OCI-LY1 (cell line): ENCODE results near the gene POLR3B.

Experiments
- H2AFZ ChIP-seq: fragments of 200-600 bp; sonication (generic), shearing (Covaris generic); 2 replicates; pipeline ENCODE4 v1.6.0; 2014; ENCODE audit warnings: antibody characterized with exemption, mild to moderate bottlenecking, low read length
- H3F3A ChIP-seq: fragments of 200-600 bp; sonication (generic), shearing (Covaris generic); 2 replicates; pipeline ENCODE4 v1.6.0; 2014; ENCODE audit warnings: mild to moderate bottlenecking, antibody characterized with exemption, low read length, moderate library complexity; ENCODE audit not compliant: insufficient read depth
- H3K27ac ChIP-seq: fragments of 200-600 bp; sonication (generic); 2 replicates; pipeline ENCODE4 v1.5.1; 2014; ENCODE audit warnings: low read length, mixed run types, mild to moderate bottlenecking, low read depth; ENCODE audit not compliant: poor library complexity, severe bottlenecking
- H3K27me3 ChIP-seq: fragments of 200-600 bp; sonication (generic); 2 replicates; pipeline ENCODE4 v1.6.0; 2014; ENCODE audit warnings: antibody characterized with exemption, mild to moderate bottlenecking, low read length, moderate library complexity; ENCODE audit not compliant: insufficient read depth
- H3K36me3 ChIP-seq: fragments of 200-600 bp; sonication (generic); 2 replicates; pipeline ENCODE4 v1.6.1; 2014; ENCODE audit warnings: mild to moderate bottlenecking, antibody characterized with exemption, low read length, moderate library complexity, mixed read lengths; ENCODE audit not compliant: insufficient read depth
- H3K4me1 ChIP-seq: fragments of 200-600 bp; sonication (generic); 2 replicates; pipeline ENCODE4 v1.5.1; 2014; ENCODE audit warnings: mild to moderate bottlenecking, low read length, moderate library complexity; ENCODE audit not compliant: insufficient read depth, severe bottlenecking
- H3K4me2 ChIP-seq: fragments of 200-600 bp; sonication (generic), shearing (Covaris generic); 2 replicates; pipeline ENCODE4 v1.6.1; 2014; ENCODE audit warnings: low read length
- H3K4me3 ChIP-seq: fragments of 200-600 bp; sonication (generic); 2 replicates; pipeline ENCODE4 v1.5.1; 2014; ENCODE audit warnings: low read length, low read depth, mild to moderate bottlenecking, mixed read lengths; ENCODE audit not compliant: poor library complexity, severe bottlenecking
- H3K79me2 ChIP-seq: fragments of 200-600 bp; shearing (Covaris generic); 2 replicates; pipeline ENCODE4 v1.6.1; 2016; ENCODE audit warnings: mixed run types, low read length, mixed read lengths; ENCODE audit not compliant: insufficient read depth
- H3K9ac ChIP-seq: fragments of 200-600 bp; sonication (generic), shearing (Covaris generic); 2 replicates; pipeline ENCODE4 v1.6.1; 2014; ENCODE audit warnings: mild to moderate bottlenecking, low read length, mixed read lengths
- H3K9me2 ChIP-seq: fragments of 200-600 bp; sonication (generic), shearing (Covaris generic); 2 replicates; pipeline ENCODE4 v1.6.1; 2014; ENCODE audit warnings: low read depth, mild to moderate bottlenecking, low read length, mixed read lengths
- H3K9me3 ChIP-seq: fragments of 200-600 bp; shearing (Covaris generic); 2 replicates; pipeline ENCODE4 v1.6.1; 2014; ENCODE audit warnings: low read length, mixed read lengths
- H4K20me1 ChIP-seq: fragments of 200-600 bp; sonication (generic), shearing (Covaris generic); 2 replicates; pipeline ENCODE4 v1.6.0; 2016; ENCODE audit warnings: mild to moderate bottlenecking, low read length; ENCODE audit not compliant: insufficient read depth
- EZH2 ChIP-seq: fragments of 200-600 bp; sonication (generic), shearing (Covaris generic); IDR thresholded peaks from 2 replicates; pipeline ENCODE4 v1.8.0; 2017; ENCODE audit warnings: borderline replicate concordance, mixed run types, mild to moderate bottlenecking, antibody characterized with exemption, low read length, moderate library complexity, mixed read lengths
- TF ChIP-seq, protein P1 (sequence below): fragments of 200-600 bp; sonication (generic), shearing (Covaris generic); IDR thresholded peaks from 2 replicates; pipeline ENCODE4 v1.5.1; 2017; ENCODE audit warnings: mild to moderate bottlenecking, antibody characterized with exemption, low read length, moderate library complexity, mixed read lengths

POLR3B gene

DNA sequence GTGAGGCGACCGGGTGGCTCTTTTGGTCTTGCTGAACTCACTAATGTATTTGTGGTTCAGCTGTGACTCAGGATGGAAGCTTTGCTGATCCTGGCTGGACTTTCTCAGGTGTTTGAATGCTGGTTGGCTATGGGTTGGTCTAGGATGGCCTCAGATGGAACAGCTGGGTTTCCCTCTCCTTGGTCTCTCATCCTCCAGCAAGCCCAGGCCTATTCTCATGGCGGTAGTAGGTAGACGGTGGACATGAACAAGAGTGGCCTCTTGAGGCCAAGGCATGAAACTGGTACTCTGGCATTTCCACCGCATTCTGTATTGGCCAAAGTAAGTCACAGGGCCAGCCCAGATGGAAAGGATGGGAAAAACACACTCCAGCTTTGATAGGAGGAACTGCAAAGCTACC, 11.8 kb upstream of the POLR3B start:
- H3K27me3 ChIP-seq: no peaks in the 10 kb centered on the region
- H2AFZ ChIP-seq: no peak overlapping the region
- no peaks in the 10 kb centered on the region for H3K36me3 ChIP-seq
- no peaks in the 10 kb centered on the region for H4K20me1 ChIP-seq
- no peaks in the 10 kb centered on the region for H3K79me2 ChIP-seq
- no peak overlapping the region for H3K9ac ChIP-seq
- no peak overlapping the region for H3K4me3 ChIP-seq
- no peaks in the 10 kb centered on the region for H3K9me2 ChIP-seq
- TF ChIP-seq, protein P1, sequence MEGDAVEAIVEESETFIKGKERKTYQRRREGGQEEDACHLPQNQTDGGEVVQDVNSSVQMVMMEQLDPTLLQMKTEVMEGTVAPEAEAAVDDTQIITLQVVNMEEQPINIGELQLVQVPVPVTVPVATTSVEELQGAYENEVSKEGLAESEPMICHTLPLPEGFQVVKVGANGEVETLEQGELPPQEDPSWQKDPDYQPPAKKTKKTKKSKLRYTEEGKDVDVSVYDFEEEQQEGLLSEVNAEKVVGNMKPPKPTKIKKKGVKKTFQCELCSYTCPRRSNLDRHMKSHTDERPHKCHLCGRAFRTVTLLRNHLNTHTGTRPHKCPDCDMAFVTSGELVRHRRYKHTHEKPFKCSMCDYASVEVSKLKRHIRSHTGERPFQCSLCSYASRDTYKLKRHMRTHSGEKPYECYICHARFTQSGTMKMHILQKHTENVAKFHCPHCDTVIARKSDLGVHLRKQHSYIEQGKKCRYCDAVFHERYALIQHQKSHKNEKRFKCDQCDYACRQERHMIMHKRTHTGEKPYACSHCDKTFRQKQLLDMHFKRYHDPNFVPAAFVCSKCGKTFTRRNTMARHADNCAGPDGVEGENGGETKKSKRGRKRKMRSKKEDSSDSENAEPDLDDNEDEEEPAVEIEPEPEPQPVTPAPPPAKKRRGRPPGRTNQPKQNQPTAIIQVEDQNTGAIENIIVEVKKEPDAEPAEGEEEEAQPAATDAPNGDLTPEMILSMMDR: no peak
- no peak for TF ChIP-seq EZH2
- H3K27ac ChIP-seq: no peak overlapping the region
- no peaks in the 10 kb centered on the region for H3K9me3 ChIP-seq
- no peaks in the 10 kb centered on the region for H3F3A ChIP-seq
- H3K4me1 ChIP-seq: no peaks in the 10 kb centered on the region
- H3K4me2 ChIP-seq: no peak overlapping the region

DNA sequence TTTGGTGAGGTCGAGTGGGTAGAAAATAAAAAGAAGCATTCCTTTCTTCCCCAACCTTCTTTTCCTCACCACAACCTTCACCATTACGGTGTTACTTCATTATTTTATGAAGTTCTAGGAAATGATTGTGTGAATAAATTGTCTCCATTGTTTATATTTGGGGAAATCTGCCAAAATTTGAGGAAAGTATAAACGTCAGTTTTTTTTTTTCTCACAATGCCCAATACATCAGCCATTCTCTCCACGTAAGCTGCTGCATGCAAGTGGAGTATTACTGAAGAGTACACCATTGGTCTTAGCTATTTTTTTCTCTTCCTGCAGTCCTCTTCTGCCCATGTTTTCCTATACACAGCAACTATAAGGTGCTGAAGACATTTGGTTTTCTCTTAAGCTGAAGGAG, 9.1 kb upstream of the POLR3B start:
- Histone ChIP-seq H2AFZ (no peak overlapping the region), H3K27ac (no peak overlapping the region), H3K4me2 (no peak overlapping the region), H3K9me3 (no peaks in the 10 kb centered on the region), H3F3A (no peaks in the 10 kb centered on the region), H3K79me2 (no peaks in the 10 kb centered on the region), H4K20me1 (no peaks in the 10 kb centered on the region), H3K27me3 (no peaks in the 10 kb centered on the region), H3K9ac (no peak overlapping the region), H3K9me2 (no peaks in the 10 kb centered on the region), H3K4me1 (no peaks in the 10 kb centered on the region), H3K36me3 (no peaks in the 10 kb centered on the region), H3K4me3 (no peak overlapping the region)
- TF ChIP-seq EZH2: no peak
- TF ChIP-seq, protein P1: no peak

DNA sequence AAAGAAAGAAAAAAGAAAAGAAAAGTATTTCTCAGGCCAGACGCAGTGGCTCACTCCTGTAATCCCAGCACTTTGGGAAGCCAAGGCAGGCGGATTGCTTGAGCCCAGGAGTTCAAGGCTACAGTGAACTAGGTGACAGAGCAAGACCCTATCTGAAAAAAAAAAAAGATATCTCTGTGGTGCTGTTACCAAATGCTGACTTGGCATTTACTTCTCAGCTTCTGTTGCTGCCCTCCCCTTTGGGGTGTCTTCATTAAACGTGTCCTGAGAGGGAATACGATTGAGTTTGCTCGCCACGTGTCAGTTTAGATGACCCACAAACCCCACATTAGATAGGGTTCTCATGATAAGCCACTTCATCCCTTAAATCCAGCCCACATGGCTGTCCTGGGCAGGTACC, 4.4 kb upstream of the POLR3B start:
- Histone ChIP-seq H3K4me1 (peaks cover 5% of the 10 kb centered on the region), H3K9me3 (no peaks in the 10 kb centered on the region), H3K9ac (no peak overlapping the region), H3K27me3 (no peaks in the 10 kb centered on the region), H3K36me3 (no peaks in the 10 kb centered on the region), H3K27ac (no peak overlapping the region), H3K4me3 (no peak overlapping the region), H2AFZ (no peak overlapping the region), H3K4me2 (no peak overlapping the region), H3K79me2 (peaks cover under 1% of the 10 kb centered on the region; the same call in 1 of the 2 replicates), H3K9me2 (no peaks in the 10 kb centered on the region), H3F3A (no peaks in the 10 kb centered on the region), H4K20me1 (no peaks in the 10 kb centered on the region)
- TF ChIP-seq EZH2: no peak
- TF ChIP-seq, protein P1: no peak
